Sigmoid colon (tissue), 4 donors: ENCODE results near the gene CDC42BPG.

Experiments used
- POLR2A ChIP-seq, 2 donors: fragments of 450-650 bp; IDR thresholded peaks; one replicate each; pipeline ENCODE4 v1.6.1; 2016; ENCODE audit warnings: antibody characterized with exemption in 2 of 2, mild to moderate bottlenecking in 2 of 2, moderate library complexity in 2 of 2
- POLR2AphosphoS5 ChIP-seq, 4 donors: sonication (generic); formaldehyde crosslinking; IDR thresholded peaks; one replicate each; pipeline ENCODE4 v1.6.1; 2017; ENCODE audit warnings: antibody characterized with exemption in 4 of 4
- TF ChIP-seq, protein P1 (sequence below), 4 experiments: fragments of 450-650 bp in 3 of 4; fragments of 200-600 bp in 1 of 4; IDR thresholded peaks; one replicate each; pipeline ENCODE4 v1.5.1; 2016 to 2019; ENCODE audit warnings: antibody characterized with exemption in 4 of 4, mild to moderate bottlenecking in 3 of 4, moderate library complexity in 2 of 4

DNA sequence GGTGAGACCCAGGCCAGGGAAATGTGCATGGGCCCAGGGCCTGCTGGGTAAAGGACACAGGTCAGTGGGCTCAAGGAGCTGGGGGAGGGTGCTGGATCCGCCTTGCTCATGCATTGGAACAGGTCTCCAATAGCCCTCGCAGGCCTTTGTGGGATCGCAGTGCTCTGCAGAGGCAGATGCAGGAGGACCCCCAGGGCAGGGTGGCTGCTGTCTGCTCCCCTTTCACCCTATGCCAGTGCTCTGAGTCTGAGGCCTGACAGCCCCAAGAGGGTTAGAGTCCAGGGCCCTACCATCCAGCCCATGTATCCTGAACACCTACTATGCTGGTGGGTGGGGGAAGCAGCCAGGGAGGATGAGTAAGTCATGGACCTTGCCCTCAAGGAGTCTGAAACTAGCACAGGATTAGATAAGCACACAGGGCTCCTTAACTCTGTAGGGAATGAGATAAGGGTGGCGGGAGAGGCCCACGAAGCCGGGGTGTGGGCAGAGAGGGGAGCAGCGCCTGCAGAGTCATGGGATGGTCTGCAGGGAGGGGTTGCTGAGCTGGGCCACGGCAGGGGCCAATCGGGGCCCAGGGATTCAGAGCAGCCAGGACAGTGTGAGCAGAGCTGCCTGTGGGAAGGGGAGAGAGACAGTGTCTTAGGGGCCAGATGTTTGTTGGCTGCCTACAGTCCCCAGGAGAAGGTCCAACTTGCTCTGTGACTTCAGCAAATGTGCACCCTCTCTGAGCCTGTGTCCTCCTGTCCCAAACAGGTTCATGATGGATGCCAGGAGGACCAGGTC is 44.5 kb upstream of the CDC42BPG start:
- TF ChIP-seq POLR2A (IDR thresholded peaks at IDR 0.05), result no peak
- TF ChIP-seq, protein P1, sequence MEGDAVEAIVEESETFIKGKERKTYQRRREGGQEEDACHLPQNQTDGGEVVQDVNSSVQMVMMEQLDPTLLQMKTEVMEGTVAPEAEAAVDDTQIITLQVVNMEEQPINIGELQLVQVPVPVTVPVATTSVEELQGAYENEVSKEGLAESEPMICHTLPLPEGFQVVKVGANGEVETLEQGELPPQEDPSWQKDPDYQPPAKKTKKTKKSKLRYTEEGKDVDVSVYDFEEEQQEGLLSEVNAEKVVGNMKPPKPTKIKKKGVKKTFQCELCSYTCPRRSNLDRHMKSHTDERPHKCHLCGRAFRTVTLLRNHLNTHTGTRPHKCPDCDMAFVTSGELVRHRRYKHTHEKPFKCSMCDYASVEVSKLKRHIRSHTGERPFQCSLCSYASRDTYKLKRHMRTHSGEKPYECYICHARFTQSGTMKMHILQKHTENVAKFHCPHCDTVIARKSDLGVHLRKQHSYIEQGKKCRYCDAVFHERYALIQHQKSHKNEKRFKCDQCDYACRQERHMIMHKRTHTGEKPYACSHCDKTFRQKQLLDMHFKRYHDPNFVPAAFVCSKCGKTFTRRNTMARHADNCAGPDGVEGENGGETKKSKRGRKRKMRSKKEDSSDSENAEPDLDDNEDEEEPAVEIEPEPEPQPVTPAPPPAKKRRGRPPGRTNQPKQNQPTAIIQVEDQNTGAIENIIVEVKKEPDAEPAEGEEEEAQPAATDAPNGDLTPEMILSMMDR (IDR thresholded peaks at IDR 0.05), result no peak
- no peak for TF ChIP-seq POLR2AphosphoS5 (IDR thresholded peaks at IDR 0.05)
